OCI-LY7 (cell line): ENCODE measurements around the gene PLCL1. TPM values are rescaled to one million over a fixed set of nuclear protein-coding genes. Genes with fewer than 3 reads are reported as not detected.

ENCODE experiments used
- BruUV-seq: library from RNA; stranded (reverse); fragments of 400-500 nt; replicated peaks from 2 replicates; lab custom pipeline; 2021; lab: Mats Ljungman, UMichigan
- CTCF ChIA-PET: fragments of 300-600 bp; sonication (Branson Sonifier 250); formaldehyde crosslinking; loops from one replicate; lab custom pipeline; 2022; ENCODE audit warnings: antibody characterized with exemption; ENCODE audit not compliant: unreplicated experiment; lab: Charles Lee
- POLR2A ChIA-PET: fragments of 300-600 bp; sonication (Branson Sonifier 250); formaldehyde crosslinking; loops from one replicate; lab custom pipeline; 2022; ENCODE audit warnings: antibody characterized with exemption; lab: Charles Lee
- DNase-seq: peaks from one replicate; pipeline ENCODE4 v3.0.0-alpha.2; 2015; ENCODE audit warnings: low spot score
- H2AFZ ChIP-seq: fragments of 200-600 bp; sonication (generic), shearing (Covaris generic); 2 replicates; pipeline ENCODE4 v1.6.1; 2014; ENCODE audit warnings: mild to moderate bottlenecking, antibody characterized with exemption, low read length, moderate library complexity
- H3K27ac ChIP-seq: fragments of 200-600 bp; sonication (generic); 2 replicates; pipeline ENCODE4 v1.5.1; 2014; ENCODE audit warnings: mixed run types, low read depth, mild to moderate bottlenecking, moderate library complexity, low read length, inconsistent platforms; ENCODE audit not compliant: poor library complexity, severe bottlenecking
- H3K36me3 ChIP-seq: fragments of 200-600 bp; sonication (generic); 2 replicates; pipeline ENCODE4 v1.6.1; 2014; ENCODE audit warnings: mild to moderate bottlenecking, antibody characterized with exemption, low read length, moderate library complexity, mixed read lengths; ENCODE audit not compliant: insufficient read depth
- H3K4me1 ChIP-seq: fragments of 200-600 bp; sonication (generic); 2 replicates; pipeline ENCODE4 v1.5.1; 2014; ENCODE audit warnings: mild to moderate bottlenecking, low read length; ENCODE audit not compliant: insufficient read depth, poor library complexity, severe bottlenecking
- H3K4me2 ChIP-seq: fragments of 200-600 bp; sonication (generic); 2 replicates; pipeline ENCODE4 v1.6.1; 2014; ENCODE audit warnings: mild to moderate bottlenecking, low read length
- H3K4me3 ChIP-seq: fragments of 200-600 bp; sonication (generic); 2 replicates; pipeline ENCODE4 v1.5.1; 2014; ENCODE audit warnings: mild to moderate bottlenecking, low read depth, low read length; ENCODE audit not compliant: poor library complexity, severe bottlenecking
- H3K79me2 ChIP-seq: fragments of 200-600 bp; sonication (generic); 2 replicates; pipeline ENCODE4 v1.6.1; 2016; ENCODE audit warnings: low read depth, mild to moderate bottlenecking, low read length, moderate library complexity, mixed read lengths; ENCODE audit not compliant: insufficient read depth
- H3K9me2 ChIP-seq: fragments of 200-600 bp; sonication (generic); 2 replicates; pipeline ENCODE4 v1.6.1; 2016; ENCODE audit warnings: mild to moderate bottlenecking, low read length, mixed read lengths; ENCODE audit not compliant: insufficient read depth
- H3K9me3 ChIP-seq: fragments of 200-600 bp; sonication (generic); 2 replicates; pipeline ENCODE4 v1.6.1; 2014; ENCODE audit warnings: mild to moderate bottlenecking, mixed run types, low read length, mixed read lengths
- H4K20me1 ChIP-seq: fragments of 200-600 bp; sonication (generic); 2 replicates; pipeline ENCODE4 v1.6.1; 2014; ENCODE audit warnings: mild to moderate bottlenecking, antibody characterized with exemption, low read length, moderate library complexity, mixed read lengths; ENCODE audit not compliant: insufficient read depth
- CTCF ChIP-seq: fragments of 200-600 bp; sonication (generic); conservative IDR thresholded peaks from 2 replicates; pipeline ENCODE4 v1.5.1; 2014; ENCODE audit warnings: mild to moderate bottlenecking, antibody characterized with exemption, low read length, moderate library complexity, mixed read lengths
- EZH2phosphoT487 ChIP-seq: fragments of 200-600 bp; sonication (generic); IDR thresholded peaks from 2 replicates; pipeline ENCODE4 v1.6.1; 2018; ENCODE audit warnings: low read depth, borderline replicate concordance, mild to moderate bottlenecking, mixed run types, antibody characterized with exemption, low read length, moderate library complexity, mixed read lengths
- intact Hi-C: fragments of 100-400 bp; cut with micrococcal nuclease; formaldehyde crosslinking; loops from one replicate; pipeline ENCODE4 v1.10.0; 2022; ENCODE audit not compliant: unreplicated experiment
- total RNA-seq, 2 experiments: library from RNA; depleted of rRNA in 1 of 2; stranded (reverse); fragments of >200 nt in 1 of 2; shearing (Covaris generic) in 1 of 2; gene quantifications; 2 replicates each; pipeline ENCODE4 v1.2.3, GENCODE V29; 2014 to 2022

The PLCL1 gene
- total RNA-seq, 2 experiments from 2014 or later, result 0.03 TPM; not detected in 1

GRCh38 chr2:197997083-197997541 is 192.7 kb downstream of the PLCL1 start:
- no peaks in the 10 kb centered on the region for H3K9me2 ChIP-seq
- ChIA-PET POLR2A (interaction anchor here (0.5 to 1.1 kb wide), 2 partner anchors 13 to 1670 kb away, joined by 3 to 4 read pairs; no protein-coding TSS in a partner anchor), CTCF (no interaction called here)
- no peaks in the 10 kb centered on the region for H3K4me1 ChIP-seq
- H4K20me1 ChIP-seq, result no peaks in the 10 kb centered on the region
- H3K27ac ChIP-seq, result no peak overlapping the region
- no peak overlapping the region for H3K4me2 ChIP-seq
- no peaks in the 10 kb centered on the region for H3K9me3 ChIP-seq
- no peak overlapping the region for H2AFZ ChIP-seq
- H3K79me2 ChIP-seq, result no peaks in the 10 kb centered on the region
- H3K4me3 ChIP-seq, result no peak overlapping the region
- no peak for TF ChIP-seq EZH2phosphoT487
- no peak for TF ChIP-seq CTCF
- no peaks in the 10 kb centered on the region for H3K36me3 ChIP-seq
- BruUV-seq, result no TSS peak
- intact Hi-C loops, result no loop called here
- no peak for DNase-seq

GRCh38 chr2:197998702-197999101 is 194.3 kb downstream of the PLCL1 start:
- Histone ChIP-seq H4K20me1 (no peaks in the 10 kb centered on the region), H3K4me2 (no peak overlapping the region), H3K4me3 (no peak overlapping the region), H3K27ac (no peak overlapping the region), H3K9me2 (no peaks in the 10 kb centered on the region), H3K4me1 (no peaks in the 10 kb centered on the region), H3K79me2 (no peaks in the 10 kb centered on the region), H3K9me3 (no peaks in the 10 kb centered on the region), H3K36me3 (no peaks in the 10 kb centered on the region), H2AFZ (no peak overlapping the region)
- intact Hi-C loops, result no loop called here
- ChIA-PET CTCF (no interaction called here), POLR2A (interaction anchor here (0.6 to 1.4 kb wide), 4 partner anchors 9 to 82 kb away, joined by 3 to 5 read pairs (median 4); no protein-coding TSS in a partner anchor)
- DNase-seq, result no peak
- BruUV-seq, result no TSS peak
- TF ChIP-seq CTCF (no peak), EZH2phosphoT487 (no peak)

GRCh38 chr2:198000417-198000816 is 196.0 kb downstream of the PLCL1 start:
- Histone ChIP-seq H3K9me2 (no peaks in the 10 kb centered on the region), H3K27ac (no peak overlapping the region), H3K4me3 (no peak overlapping the region), H3K4me1 (no peaks in the 10 kb centered on the region), H4K20me1 (no peaks in the 10 kb centered on the region), H3K4me2 (no peak overlapping the region), H3K9me3 (no peaks in the 10 kb centered on the region), H2AFZ (no peak overlapping the region), H3K79me2 (no peaks in the 10 kb centered on the region), H3K36me3 (no peaks in the 10 kb centered on the region)
- no peak for DNase-seq
- intact Hi-C loops, result no loop called here
- BruUV-seq, result no TSS peak
- POLR2A ChIA-PET, result interaction anchor here (0.6 kb wide), 1 partner anchor 118 kb away, joined by 3 read pairs; no protein-coding TSS in a partner anchor
- TF ChIP-seq CTCF (no peak), EZH2phosphoT487 (no peak)
- CTCF ChIA-PET, result no interaction called here
